NK-92 (cell line): Measurements from ENCODE around the gene EGLN2.
"Not testable (repeated sequence)": the region's sequence is repeated elsewhere in the genome, so short reads cannot be mapped to it uniquely, and the experiment has no call there.

Experiments used
- DNase-seq: peaks from one replicate; lab custom pipeline; 2025; ENCODE audit not compliant: unreplicated experiment; lab: John Stamatoyannopoulos, UW

The EGLN2 gene

GRCh38 chr19:40798683-40799557, at the start of gene EGLN2:
Gene EGLN2 (plus strand): TSS chr19:40799191. CDS start chr19:40800573, 1,382 bp downstream.
- DNase-seq, result peak; percentile 99

DNA sequence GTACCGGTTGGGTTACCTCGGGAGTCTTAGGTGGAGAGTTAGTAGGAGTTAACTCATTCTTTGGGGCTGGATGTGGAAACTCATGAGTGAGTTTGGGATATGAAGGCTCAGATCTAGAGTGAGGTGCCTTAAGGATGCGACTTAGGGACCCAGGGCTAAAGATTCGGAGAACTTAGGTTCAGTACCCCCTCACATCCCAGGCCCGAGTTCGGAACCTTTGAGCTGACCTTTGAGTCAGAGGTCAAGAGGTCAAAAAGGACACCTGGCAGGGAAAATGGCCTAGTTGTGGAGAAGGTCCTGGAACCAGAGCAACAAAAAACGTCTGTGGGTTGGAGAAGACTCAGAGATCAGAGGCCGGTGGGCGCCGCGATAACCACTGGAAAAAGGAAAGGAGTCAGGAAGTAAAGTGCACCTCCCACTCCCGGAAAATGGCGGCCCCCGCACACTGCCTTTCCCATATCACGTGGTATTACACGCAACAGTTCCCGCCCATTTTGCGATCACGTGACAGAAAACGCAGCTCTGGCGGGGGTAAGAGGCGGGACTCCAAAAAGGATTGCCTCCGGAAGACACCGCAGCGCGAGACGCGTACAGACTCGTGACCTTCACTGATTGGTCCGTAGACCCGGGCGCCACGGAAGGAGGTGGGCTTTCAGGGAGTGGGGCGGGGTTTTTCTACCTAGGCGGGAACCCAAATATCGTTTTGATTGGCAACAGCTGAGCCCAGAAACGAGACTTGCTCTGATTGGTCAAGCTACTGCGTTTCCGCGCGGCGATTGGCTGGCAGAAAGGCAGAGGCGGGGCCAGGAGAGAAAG, 48.7 kb upstream of the EGLN2 start, which contains the start of gene ACTMAP:
ACTMAP (minus strand) TSS at position 420 of the 816 bp plus-strand sequence. CDS start 674 bp downstream, outside the sequence.
- peak; percentile 97 for DNase-seq

DNA sequence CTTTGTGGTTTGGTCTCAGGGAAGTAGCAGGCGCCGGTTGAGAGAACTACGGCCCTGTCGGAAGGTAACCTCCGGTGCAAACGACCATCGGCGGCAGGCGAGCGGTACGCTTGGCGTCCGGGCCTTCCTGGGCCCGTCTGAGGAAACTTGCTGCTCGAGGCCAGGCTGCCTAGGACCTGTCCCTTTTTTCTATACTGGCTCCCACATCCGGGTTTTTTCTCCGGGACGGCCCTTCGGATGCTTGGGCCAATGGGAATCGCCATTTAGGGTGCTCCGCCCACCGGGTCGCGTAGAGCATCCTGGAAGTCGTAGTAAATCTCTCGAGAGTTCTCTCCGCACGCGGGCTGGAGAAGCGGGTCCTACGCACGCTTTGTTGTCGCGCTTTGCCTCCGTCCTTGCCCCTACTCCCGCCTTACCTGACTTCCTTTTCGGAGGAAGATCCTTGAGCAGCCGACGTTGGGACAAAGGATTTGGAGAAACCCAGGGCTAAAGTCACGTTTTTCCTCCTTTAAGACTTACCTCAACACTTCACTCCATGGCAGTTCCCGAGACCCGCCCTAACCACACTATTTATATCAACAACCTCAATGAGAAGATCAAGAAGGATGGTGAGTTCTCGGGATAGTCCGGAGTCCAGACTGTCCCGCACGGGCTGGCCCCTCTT, 48.0 kb upstream of the EGLN2 start, which contains the start of gene SNRPA:
SNRPA (plus strand) TSS at position 330 of the 664 bp plus-strand sequence; CDS start at position 536, 206 bp downstream.
- DNase-seq, result peak; percentile 80

DNA sequence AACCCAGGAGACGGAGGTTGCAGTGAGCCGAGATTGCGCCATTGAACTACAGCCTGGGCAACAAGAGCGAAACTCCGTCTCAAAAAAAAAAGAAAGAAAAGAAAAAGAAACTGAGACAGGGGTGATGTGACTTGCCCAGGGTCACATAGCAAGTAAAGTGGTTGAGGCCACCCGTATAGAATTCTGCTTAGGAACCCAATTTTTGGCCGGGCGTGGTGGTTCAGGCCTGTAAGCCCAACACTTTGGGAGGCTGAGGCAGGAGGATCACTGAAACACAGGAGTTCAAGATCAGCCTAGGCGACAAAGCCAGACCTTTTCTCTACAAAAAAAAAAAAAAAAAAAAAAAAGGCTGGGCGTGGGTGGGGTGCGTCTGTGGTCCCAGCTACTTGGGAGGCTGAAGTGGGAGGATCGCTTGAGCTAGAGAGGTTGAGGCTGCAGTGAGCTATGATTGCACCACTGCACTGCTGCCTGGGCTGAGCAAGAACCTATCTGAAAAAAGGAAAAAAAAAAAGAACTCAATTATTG, 46.7 kb upstream of the EGLN2 start:
- no peak for DNase-seq

DNA sequence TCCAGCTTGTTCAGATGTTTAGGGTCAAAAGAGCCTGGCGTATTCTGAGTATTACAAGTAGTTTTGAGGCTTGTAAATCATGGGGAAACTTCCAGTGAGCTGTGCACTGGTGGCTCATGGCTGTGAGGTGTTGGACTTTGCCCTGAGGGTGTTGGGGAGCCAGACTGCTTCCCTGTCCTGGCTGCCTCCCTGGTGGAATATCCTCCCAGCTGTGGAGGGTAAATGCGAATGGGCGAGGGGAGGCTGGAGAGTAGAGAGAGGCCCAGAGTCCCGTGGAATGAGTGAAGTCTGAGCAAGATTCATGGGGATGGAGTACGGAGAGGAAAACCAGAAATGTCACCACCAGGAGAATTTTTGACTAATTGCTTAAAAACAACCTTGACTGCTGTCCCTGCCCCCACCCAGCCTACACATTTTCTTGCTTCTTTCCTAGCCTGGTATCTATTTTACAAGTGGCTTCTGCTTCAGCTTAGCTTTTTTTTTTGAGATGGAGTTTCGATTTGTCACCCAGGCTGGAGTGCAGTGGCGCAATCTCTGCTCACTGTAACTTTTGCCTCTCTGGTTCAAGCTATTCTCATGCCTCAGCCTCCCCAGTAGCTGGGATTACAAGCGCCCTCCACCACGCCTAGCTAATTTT, 44.3 kb upstream of the EGLN2 start:
- no peak for DNase-seq

- DNase-seq, result no peak
Measured at GRCh38 chr19:40755248-40755624, 43.8 kb upstream of the EGLN2 start.

DNA sequence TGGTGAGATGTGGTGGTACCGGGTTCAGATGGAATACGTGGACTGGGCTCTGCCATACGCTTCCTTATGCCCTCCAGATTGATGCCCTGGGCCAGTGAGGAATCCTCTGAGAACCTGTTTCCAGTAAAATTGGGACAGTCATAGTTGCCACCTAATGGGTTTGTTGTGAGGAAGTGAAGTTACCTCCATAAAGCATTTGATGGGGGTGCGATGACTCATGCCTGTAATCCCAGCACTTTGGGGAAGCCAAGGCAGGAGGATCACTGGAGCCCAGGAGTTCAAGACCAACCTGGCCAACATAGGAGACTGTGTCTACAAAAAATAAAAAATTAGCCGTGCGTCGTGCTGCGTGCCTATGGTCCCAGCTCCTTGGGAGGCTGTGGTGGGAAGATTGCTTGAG, 43.2 kb upstream of the EGLN2 start:
- DNase-seq, result no peak

DNA sequence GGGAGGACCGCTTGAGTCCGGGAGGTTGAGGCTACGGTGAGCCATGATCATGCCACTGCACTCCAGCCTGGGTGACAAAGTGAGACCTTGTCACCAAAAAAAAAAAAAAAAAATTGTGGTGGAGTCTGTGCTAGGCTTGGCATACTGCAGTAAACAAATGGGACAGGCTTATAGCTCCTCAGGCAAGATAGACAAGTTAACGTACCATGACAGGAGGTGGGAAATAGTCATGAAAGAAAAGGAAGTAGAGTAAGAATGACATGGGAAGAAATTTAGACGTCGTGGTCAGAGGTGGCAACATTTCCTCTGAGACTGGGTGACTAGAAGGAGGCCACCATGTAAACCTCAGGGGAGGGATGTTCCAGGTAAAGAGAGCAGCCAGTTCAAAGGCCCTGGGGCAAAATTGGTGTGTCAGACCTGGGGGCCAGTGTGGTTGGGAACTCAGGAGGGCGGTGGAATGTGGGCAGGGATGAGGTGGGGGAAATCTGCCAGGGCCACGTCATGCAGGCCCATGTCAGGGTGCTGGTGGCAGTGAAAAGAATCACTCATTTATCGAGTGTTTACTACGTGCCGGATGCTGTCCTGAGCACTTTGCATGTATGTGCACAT, 42.4 kb upstream of the EGLN2 start:
- DNase-seq, result no peak

DNA sequence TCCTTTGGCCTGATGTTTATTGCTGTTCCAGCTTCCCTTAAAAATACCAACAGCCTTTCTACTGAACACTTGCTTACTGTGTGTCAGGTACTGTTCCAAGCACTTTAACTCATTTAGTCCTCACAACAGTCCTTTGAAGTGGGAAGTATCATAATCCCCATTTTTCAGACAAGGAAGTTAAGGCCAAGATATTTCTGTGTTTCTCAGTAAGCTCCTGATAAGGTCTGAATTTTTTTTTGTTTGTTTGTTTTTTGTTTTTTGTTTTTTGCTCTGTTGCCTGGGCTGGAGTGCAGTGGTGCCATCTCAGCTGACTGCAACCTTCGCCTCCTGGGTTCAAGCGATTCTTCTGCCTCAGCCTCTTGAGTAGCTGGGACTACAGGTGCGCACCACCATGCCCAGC, 40.5 kb upstream of the EGLN2 start:
- no peak for DNase-seq

DNA sequence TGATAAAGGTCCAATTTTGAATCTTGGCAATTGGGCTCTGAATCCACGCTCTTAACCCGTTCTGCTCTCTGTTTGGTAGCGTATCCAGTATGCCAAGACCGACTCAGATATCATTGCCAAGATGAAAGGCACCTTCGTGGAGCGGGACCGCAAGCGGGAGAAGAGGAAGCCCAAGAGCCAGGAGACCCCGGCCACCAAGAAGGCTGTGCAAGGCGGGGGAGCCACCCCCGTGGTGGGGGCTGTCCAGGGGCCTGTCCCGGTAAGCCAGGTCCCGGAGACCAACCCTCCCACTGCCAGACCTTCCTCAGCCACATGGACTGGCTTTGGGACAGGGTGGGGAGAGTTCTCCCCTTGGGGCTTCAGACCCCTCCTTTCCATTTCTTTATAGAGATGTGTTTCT, 39.6 kb upstream of the EGLN2 start:
- no peak for DNase-seq

- no peak for DNase-seq
Measured at GRCh38 chr19:40762754-40763470, 36.1 kb upstream of the EGLN2 start.

GRCh38 chr19:40763526-40763925, 35.5 kb upstream of the EGLN2 start:
- no peak for DNase-seq

DNA sequence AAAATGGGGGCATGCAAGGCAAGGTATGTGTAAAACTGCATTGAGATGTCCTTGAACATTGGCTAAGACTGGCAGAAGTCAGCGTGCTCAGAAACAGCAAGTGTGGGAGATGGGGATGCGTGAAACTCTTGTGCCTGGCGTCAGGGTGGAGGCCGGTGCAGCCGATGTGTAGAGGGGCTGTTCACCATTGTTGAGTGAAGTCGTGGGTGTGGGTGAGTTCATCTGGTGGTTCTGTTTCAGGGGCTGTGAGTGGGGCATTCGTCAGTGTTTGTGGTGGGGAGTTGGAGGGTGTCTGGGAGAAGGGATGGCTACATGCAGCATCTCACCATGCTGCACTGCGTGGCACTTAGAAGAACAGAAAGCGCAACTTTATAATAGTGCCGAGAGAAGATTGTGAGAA, 35.0 kb upstream of the EGLN2 start:
- no peak for DNase-seq

GRCh38 chr19:40766385-40766784, 32.6 kb upstream of the EGLN2 start:
- not testable (repeated sequence) for DNase-seq

DNA sequence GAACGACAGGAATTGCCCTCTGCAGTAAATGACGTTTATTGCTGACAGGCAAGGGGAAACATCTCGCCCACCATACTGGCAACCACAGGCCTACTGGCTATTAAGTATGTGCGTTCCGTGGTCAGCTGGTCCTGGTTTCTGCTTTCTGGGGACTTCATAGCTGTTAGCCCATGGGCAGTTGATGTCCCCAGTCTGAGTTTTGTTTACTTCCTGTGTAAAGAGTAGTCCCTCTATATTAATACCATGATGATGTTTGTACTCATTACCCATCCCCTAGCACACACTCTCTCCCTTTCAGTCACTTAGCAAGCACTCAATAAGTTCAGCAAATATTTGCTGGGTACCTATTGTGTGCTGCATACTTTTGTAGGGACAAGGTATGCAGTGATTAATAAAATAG, 30.1 kb upstream of the EGLN2 start:
- DNase-seq, result no peak

- DNase-seq, result not testable (repeated sequence)
Measured at GRCh38 chr19:40771101-40771862, 27.7 kb upstream of the EGLN2 start.

- DNase-seq, result no peak
Measured at GRCh38 chr19:40774916-40775631, 23.9 kb upstream of the EGLN2 start, which contains the start of gene MIA. Gene MIA (plus strand): TSS chr19:40775521. CDS start chr19:40775543, 22 bp downstream.

GRCh38 chr19:40775632-40776022, 23.4 kb upstream of the EGLN2 start:
- DNase-seq, result no peak
